Activated naive CD4-positive, alpha-beta T cell treated with anti-CD3 and anti-CD28 coated beads, Interleukin-2, amount 50 U/mL, for 16 hours (primary cell): ENCODE measurements around the gene LCN10.
"Not testable (repeated sequence)": the region's sequence is repeated elsewhere in the genome, so short reads cannot be mapped to it uniquely, and the experiment has no call there.

Experiments
- DNase-seq: peaks from one replicate; pipeline ENCODE4 v3.0.0-alpha.2; 2020

LCN10 gene

DNA sequence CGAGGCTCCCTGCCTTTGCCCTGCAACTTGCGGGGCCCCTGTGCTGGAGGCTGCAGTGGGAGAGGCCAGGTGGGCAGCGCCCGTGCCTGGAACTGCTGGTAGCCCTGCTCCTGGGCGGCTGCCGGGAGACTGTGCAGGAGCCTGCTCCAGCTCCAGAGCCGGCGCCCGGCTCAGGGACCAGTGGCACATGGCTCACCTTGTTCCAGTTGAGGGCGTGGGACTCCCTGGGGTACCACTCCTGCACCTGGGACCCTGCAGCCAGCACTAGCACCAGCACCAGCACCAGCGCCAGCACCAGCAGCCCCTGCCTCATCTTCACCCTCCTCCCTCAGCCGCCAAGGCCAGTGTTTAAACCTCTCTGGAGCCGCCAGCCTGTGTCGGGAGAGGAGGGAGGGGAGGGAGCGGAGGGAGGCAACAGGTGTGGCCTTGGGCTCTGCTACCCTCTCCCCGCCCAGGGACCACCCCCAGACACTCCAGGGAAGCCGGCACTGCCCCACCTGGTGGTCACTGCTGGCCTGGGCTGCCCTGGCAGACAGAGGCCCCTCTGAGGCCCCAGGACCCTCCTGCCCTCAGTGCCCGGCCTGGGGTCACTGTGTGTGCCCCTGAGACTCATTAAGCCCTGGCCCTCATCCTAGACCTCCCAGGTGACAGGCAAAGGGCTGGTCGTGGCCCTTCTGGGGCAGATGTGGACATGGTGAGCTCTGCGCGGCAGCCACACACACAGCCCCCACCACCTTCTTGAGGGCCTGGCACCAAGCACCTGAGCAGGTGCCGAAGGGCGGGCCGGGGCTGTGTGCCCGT lies at the start of gene LCN10:
Gene LCN10 (minus strand): TSS at position 350 of the 801 bp plus-strand sequence. CDS start 37 bp downstream, at position 313.
- no peak for DNase-seq

GRCh38 chr9:136791516-136792276 lies 49.0 kb upstream of the LCN10 start:
- DNase-seq, result peak; percentile 70

DNA sequence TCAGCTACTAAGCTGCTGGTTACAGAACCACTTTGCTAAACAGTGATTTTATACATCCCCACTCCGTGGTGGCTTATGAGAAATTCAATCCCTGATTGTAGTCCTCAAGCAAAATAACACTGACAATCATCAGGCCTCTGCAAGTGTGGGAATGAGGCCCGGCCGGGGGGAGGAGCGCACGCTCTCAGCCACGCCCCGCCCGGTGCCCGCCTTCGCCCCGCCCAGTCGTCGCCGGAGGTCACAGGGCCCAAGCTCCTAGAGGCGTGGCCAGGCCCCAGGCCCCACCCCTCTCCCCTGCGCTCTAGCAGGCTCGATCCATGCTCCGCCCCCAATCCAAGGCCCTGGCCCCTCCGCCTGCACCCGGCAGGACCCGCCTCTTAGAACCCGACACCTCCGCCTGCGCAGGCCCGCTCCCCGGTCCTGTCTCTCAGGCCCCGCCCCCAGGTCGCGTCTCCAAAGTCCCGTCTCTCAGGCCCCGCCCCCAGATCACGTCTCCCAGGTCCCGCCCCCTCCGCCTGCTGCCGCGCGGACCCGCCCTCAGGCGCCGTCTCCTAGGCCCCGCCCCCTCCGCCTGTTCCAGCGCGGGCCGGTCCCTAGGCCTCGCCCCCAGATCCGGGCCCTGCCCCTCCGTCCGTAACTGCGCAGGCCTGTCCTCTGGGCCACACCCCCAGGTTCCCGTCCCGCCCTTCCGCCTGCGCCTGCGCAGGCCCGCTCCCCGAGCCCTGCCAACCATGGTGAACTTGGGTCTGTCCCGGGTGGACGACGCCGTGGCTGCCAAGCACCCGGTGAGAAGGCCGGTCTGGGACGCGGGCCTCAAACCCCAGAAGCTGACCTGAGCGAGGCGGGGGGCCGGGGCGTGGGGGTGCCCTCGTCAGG lies 48.1 kb upstream of the LCN10 start, which contains the start of gene TMEM141:
Gene TMEM141 (plus strand): TSS at position 705 of the 876 bp plus-strand sequence. CDS start 27 bp downstream, at position 732.
- DNase-seq, result peak; percentile 100

GRCh38 chr9:136789523-136789937 lies 46.8 kb upstream of the LCN10 start:
- no peak for DNase-seq

GRCh38 chr9:136788644-136789522 lies 46.1 kb upstream of the LCN10 start:
- not testable (repeated sequence) for DNase-seq

GRCh38 chr9:136787690-136788400 lies 45.1 kb upstream of the LCN10 start:
- DNase-seq, result peak; percentile 57

DNA sequence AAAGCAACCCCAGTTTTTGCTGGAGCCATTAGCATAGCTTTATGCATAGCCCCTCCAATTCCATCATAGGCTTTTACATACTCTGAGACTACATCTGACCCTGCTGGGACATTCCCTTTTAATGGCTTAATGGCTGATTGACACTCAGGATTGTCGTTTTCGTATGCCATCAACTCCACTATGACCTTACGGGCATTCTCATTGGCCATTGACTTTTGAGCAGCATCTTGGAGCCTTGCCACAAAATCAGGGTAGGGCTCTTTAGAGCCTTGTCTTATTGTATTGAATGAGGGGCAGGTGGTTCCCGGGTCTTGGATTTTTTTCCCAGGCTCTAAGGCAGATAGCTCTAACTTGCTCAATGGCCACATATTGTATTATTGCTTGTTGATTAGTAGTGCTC lies 44.2 kb upstream of the LCN10 start:
- not testable (repeated sequence) for DNase-seq

- DNase-seq, result no peak
These were observed 43.7 kb upstream of the LCN10 start for GRCh38 chr9:136786451-136786850.

- not testable (repeated sequence) for DNase-seq
These were observed 43.0 kb upstream of the LCN10 start for GRCh38 chr9:136785565-136786355.

DNA sequence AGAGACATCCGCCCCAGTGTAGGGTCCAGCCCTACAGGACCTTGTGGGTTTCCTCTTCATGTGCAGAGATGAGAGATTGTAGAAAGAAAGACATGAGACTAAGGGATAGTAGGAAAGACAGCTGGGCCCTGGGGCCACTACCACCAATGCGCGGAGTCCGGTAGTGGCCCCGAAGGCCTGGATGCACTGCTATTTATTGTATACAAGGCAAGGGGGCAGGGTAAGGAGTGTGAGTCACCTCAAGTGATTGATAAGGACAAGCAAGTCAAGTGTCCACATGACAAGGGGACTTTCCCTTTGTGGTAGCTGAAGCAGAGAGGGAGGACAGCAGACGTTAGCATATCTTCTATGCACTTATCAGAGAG lies 42.2 kb upstream of the LCN10 start:
- DNase-seq, result no peak

DNA sequence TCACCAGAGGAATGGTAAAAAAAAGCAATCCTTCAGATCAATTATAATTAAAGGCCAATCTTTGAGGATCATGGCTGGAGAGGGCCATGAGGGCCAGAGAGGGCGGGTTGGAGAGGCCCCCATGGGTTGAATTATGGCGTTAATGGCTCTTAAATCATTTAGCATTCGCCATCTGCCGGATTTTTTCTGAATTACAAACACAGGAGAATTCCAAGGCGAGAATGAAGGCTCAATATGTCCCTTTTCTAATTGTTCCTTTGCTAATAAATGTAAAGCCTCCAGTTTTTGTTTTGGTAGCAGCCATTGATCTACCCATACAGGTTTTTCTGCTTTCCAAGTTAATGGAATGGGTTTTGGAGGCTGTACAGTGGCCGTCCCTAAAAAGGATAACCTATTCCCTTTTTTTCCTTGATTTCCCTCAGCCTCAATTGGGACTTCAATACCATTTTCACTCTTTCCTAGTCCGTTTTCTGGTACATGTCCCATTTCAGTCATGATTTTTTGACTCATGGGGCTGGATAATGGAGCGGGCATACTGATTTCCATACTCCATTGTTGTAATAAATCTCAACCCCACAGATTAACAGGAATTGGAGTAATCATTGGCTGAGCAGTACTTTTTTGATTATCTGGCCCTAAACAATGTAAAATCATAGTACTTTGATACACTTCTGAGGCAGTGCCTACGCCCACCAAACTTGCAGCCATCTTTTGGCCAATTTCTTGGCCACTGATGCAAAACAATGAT lies 41.7 kb upstream of the LCN10 start:
- DNase-seq, result no peak

DNA sequence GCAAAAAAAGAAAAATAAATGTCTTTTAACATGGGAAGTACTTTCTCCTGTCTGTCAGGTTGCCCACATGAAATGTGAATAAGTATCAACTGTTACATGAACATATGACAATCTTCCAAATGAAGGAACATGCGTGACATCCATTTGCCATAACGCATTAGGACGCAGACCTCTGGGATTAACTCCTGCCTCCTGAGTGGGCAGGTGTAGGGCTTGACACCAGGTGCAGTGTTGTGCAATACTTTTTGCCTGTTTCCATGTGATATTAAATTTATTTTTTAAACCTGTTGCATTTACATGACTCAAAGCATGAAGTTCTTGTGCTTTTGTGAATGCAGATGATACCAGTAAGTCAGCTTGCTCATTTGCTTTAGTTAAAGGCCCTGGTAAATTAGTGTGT lies 39.7 kb upstream of the LCN10 start:
- DNase-seq, result no peak

DNA sequence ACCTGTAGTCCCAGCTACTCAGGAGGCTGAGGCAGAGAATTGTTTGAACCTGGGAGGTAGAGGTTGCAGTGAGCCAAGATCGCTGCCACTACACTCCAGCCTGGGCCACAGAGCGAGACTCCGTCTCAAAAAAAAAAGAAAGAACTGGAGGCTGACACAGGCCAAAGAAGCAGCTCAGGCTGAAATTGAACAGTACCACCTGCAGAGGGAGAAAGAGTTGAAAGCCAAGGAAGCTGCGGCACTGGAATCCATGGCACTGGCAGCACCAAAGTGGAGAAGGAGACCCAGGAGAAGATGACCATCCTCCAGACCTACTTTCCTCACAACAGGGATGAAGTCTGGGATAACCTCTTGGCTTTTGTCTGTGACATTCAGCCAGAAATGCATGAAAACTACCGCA lies 37.1 kb upstream of the LCN10 start:
- DNase-seq, result no peak

- DNase-seq, result no peak
These were observed 34.6 kb upstream of the LCN10 start for GRCh38 chr9:136777359-136777758.

DNA sequence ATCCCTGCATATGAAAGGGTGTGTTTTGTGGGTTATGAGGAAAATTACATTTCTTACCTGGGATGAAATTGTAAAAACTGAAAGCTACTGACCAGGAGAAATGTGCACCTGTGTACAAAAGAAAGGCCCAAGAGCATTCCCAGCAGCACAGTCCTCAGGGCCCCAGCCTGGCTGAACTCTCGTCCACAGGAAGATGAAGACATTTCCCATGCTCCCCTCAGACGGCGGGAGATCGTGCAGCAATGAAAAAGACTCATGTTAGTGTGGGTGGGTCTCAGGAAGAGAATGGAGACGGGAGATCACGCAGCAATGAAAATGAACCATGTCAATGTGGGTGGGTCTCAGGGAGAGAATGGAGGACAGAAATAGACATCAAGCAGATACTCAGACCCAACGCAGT lies 34.2 kb upstream of the LCN10 start:
- no peak for DNase-seq

GRCh38 chr9:136775191-136775590 lies 32.5 kb upstream of the LCN10 start:
- no peak for DNase-seq

DNA sequence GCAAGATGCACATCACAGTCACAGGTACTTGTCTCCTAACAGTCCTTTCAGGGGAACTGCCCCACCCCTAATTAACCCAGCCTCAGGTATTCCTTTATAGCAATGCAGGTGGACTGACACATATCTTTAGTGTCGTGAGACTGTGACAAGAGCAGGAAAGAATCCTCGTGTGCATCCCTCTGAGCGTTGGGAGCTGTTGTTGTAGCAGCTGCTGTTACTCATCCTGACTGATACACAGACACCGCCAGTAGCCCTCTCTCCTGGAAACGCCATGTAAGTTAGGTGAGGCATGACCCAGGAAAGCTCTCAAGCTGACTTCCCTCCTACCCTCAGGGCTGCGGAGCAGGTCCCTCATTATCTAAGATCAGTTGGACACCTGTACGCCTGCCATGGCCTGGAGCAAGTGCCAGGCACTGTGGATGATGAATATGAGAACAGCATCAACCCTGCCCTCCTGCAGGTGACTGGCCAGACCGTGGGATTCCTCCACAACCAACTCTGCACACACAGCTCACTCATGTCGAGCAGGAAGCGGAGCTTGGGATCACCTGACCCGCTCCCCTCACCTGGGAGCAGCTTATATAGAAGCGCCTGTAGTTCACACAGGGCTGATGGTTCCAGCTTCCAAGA lies 31.8 kb upstream of the LCN10 start:
- DNase-seq, result no peak

DNA sequence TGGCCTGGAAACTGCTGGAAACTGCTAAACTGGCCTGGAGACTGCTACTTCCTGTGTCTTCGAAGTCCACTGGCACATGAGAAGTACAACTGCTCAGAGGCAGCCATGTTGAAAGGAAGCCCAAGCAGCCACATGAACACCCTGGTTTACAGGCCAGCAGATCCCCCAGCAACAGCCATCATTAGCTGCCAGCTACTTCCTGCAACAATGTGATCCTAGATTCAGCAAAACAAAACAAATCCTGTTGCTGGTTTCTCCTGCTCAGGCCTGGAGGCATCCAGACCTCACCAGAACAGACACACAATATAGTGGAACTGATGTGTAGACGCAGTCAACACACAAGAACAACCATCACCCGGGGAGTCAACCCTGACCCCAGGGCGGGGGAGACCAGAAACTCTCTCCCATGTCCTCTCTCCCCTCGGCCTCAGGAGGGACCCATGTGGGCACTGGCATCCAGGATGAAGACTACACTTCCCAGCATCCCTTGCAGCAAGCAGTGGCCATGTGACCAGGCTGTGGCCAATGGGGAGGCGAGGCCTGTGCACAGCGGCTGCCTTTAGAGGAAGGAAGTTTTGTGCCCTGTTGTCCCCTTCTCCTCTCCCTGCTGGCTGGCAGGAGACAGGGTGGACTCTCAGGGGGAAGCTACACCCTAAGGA lies 30.8 kb upstream of the LCN10 start:
- DNase-seq, result no peak
